ENCODE results near the gene SOX6. TPM values are rescaled to one million over a fixed set of nuclear protein-coding genes. Genes with fewer than 3 reads are reported as not detected.
"Not testable (repeated sequence)": the region's sequence is repeated elsewhere in the genome, so short reads cannot be mapped to it uniquely, and the experiment has no call there.

The SOX6 gene
- total RNA-seq, 1 experiment from 2014 or later: 0.21 TPM

GRCh38 chr11:16078936-16079335 lies 277.4 kb downstream of the SOX6 start:
- no peaks in the 10 kb centered on the region for H3K4me1 ChIP-seq (ENCODE audit: control insufficient read depth, insufficient read depth, low read length)
- in situ Hi-C loops (cut with HindIII; ENCODE audit: low pct_unique_long_range_greater_than_20kb, low sequenced_read_pairs) (no loop called here), intact Hi-C loops (cut with micrococcal nuclease; ENCODE audit: unreplicated experiment) (no loop called here)
- ATAC-seq (no peak), DNase-seq (ENCODE audit: low read depth, low spot score) (no peak)
- no peak overlapping the region for H3K27ac ChIP-seq (ENCODE audit: low read length)
- TF ChIP-seq, protein P1, sequence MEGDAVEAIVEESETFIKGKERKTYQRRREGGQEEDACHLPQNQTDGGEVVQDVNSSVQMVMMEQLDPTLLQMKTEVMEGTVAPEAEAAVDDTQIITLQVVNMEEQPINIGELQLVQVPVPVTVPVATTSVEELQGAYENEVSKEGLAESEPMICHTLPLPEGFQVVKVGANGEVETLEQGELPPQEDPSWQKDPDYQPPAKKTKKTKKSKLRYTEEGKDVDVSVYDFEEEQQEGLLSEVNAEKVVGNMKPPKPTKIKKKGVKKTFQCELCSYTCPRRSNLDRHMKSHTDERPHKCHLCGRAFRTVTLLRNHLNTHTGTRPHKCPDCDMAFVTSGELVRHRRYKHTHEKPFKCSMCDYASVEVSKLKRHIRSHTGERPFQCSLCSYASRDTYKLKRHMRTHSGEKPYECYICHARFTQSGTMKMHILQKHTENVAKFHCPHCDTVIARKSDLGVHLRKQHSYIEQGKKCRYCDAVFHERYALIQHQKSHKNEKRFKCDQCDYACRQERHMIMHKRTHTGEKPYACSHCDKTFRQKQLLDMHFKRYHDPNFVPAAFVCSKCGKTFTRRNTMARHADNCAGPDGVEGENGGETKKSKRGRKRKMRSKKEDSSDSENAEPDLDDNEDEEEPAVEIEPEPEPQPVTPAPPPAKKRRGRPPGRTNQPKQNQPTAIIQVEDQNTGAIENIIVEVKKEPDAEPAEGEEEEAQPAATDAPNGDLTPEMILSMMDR (IDR thresholded peaks at IDR 0.05): no peak
- TF ChIP-seq SIN3A (IDR thresholded peaks at IDR 0.05; ENCODE audit: borderline replicate concordance, insufficient read depth, low read depth, low read length): no peak
- no peak for TF ChIP-seq POLR2AphosphoS5 (IDR thresholded peaks at IDR 0.05; ENCODE audit: low read depth, low read length)
- TF ChIP-seq, protein P2, sequence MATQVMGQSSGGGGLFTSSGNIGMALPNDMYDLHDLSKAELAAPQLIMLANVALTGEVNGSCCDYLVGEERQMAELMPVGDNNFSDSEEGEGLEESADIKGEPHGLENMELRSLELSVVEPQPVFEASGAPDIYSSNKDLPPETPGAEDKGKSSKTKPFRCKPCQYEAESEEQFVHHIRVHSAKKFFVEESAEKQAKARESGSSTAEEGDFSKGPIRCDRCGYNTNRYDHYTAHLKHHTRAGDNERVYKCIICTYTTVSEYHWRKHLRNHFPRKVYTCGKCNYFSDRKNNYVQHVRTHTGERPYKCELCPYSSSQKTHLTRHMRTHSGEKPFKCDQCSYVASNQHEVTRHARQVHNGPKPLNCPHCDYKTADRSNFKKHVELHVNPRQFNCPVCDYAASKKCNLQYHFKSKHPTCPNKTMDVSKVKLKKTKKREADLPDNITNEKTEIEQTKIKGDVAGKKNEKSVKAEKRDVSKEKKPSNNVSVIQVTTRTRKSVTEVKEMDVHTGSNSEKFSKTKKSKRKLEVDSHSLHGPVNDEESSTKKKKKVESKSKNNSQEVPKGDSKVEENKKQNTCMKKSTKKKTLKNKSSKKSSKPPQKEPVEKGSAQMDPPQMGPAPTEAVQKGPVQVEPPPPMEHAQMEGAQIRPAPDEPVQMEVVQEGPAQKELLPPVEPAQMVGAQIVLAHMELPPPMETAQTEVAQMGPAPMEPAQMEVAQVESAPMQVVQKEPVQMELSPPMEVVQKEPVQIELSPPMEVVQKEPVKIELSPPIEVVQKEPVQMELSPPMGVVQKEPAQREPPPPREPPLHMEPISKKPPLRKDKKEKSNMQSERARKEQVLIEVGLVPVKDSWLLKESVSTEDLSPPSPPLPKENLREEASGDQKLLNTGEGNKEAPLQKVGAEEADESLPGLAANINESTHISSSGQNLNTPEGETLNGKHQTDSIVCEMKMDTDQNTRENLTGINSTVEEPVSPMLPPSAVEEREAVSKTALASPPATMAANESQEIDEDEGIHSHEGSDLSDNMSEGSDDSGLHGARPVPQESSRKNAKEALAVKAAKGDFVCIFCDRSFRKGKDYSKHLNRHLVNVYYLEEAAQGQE (IDR thresholded peaks at IDR 0.05; ENCODE audit: insufficient read depth in 1 of 2, low read depth in 2 of 2, low read length in 1 of 2): no peak
- no peak for TF ChIP-seq TCF7L2 (IDR thresholded peaks at IDR 0.05; ENCODE audit: low read depth, low read length)
- CTCF ChIA-PET: no interaction called here
- H3K36me3 ChIP-seq (ENCODE audit: control insufficient read depth, insufficient read depth, low read length): no peaks in the 10 kb centered on the region
- H3K9me3 ChIP-seq (ENCODE audit: control insufficient read depth, insufficient read depth, low read depth, low read length): no peaks in the 10 kb centered on the region
- BruUV-seq (replicated peaks): no TSS peak
- no peaks in the 10 kb centered on the region for H3K27me3 ChIP-seq (ENCODE audit: control insufficient read depth, insufficient read depth, low read length)
- POLR2A ChIA-PET: no interaction called here
- no peak overlapping the region for H3K4me3 ChIP-seq (ENCODE audit: low read depth in 2 of 2, low read length in 2 of 2)

DNA sequence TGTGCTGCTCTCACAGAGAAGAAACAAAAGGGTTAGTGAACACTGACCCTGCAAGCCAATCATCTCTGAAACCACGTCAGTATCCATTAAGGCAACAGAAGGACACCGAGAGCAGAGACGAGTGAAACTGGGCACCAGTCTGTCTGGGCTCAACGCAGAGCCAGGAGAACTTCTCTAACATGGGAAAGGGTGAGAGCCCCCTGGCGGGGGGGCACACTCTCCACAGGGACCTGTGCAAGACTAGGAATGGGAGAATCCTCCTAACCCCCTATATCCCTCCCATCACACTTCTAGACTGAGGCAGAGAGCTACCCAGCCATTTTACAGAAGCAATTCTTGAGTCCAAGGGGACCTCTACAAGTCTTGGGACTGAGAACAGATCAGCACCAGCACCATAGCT lies 285.8 kb downstream of the SOX6 start:
- Histone ChIP-seq H3K4me3 (ENCODE audit: low read depth in 2 of 2, low read length in 2 of 2) (no peak overlapping the region), H3K9me3 (ENCODE audit: control insufficient read depth, insufficient read depth, low read depth, low read length) (no peaks in the 10 kb centered on the region), H3K36me3 (ENCODE audit: control insufficient read depth, insufficient read depth, low read length) (no peaks in the 10 kb centered on the region), H3K27ac (ENCODE audit: low read length) (no peak overlapping the region), H3K4me1 (ENCODE audit: control insufficient read depth, insufficient read depth, low read length) (no peaks in the 10 kb centered on the region), H3K27me3 (ENCODE audit: control insufficient read depth, insufficient read depth, low read length) (no peaks in the 10 kb centered on the region)
- intact Hi-C loops (cut with micrococcal nuclease; ENCODE audit: unreplicated experiment) (no loop called here), in situ Hi-C loops (cut with HindIII; ENCODE audit: low pct_unique_long_range_greater_than_20kb, low sequenced_read_pairs) (no loop called here)
- POLR2A ChIA-PET: no interaction called here
- CTCF ChIA-PET: no interaction called here
- TF ChIP-seq TCF7L2 (IDR thresholded peaks at IDR 0.05; ENCODE audit: low read depth, low read length) (no peak), SIN3A (IDR thresholded peaks at IDR 0.05; ENCODE audit: borderline replicate concordance, insufficient read depth, low read depth, low read length) (no peak), POLR2AphosphoS5 (IDR thresholded peaks at IDR 0.05; ENCODE audit: low read depth, low read length) (no peak)
- TF ChIP-seq, protein P2 (IDR thresholded peaks at IDR 0.05; ENCODE audit: insufficient read depth in 1 of 2, low read depth in 2 of 2, low read length in 1 of 2): no peak
- TF ChIP-seq, protein P1 (IDR thresholded peaks at IDR 0.05): no peak
- DNase-seq (ENCODE audit: low read depth, low spot score) (no peak), ATAC-seq (no peak)
- no TSS peak for BruUV-seq (replicated peaks)

DNA sequence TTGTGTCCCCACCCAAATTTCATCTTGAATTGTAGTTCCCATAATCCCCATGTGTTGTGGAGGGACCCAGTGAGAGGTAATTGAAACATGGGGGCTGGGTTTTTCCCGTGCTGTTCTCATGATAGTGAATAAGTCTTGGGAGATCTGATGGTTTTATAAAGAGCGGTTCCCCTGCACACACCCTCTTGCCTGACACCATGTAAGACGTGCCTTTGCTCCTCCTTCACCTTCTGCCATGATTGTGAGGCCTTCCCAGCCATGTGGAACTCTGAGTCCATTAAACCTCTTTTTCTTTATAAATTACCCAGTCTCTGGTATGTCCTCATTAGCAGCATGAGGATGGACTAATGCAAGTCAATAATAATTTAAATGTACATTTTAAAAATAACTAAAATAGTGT lies 289.1 kb downstream of the SOX6 start:
- CTCF ChIA-PET; BruUV-seq (replicated peaks); H3K4me1 ChIP-seq (ENCODE audit: control insufficient read depth, insufficient read depth, low read length); in situ Hi-C loops (cut with HindIII; ENCODE audit: low pct_unique_long_range_greater_than_20kb, low sequenced_read_pairs); ATAC-seq; H3K27me3 ChIP-seq (ENCODE audit: control insufficient read depth, insufficient read depth, low read length); POLR2A ChIA-PET; H3K36me3 ChIP-seq (ENCODE audit: control insufficient read depth, insufficient read depth, low read length); H3K9me3 ChIP-seq (ENCODE audit: control insufficient read depth, insufficient read depth, low read depth, low read length); H3K27ac ChIP-seq (ENCODE audit: low read length); DNase-seq (ENCODE audit: low read depth, low spot score); intact Hi-C loops (cut with micrococcal nuclease; ENCODE audit: unreplicated experiment); H3K4me3 ChIP-seq (ENCODE audit: low read depth in 2 of 2, low read length in 2 of 2): not testable (repeated sequence)
